Hypothalamus (tissue), 51 donors: ENCODE data around the gene CCAR1.
"Not testable (repeated sequence)": the region's sequence is repeated elsewhere in the genome, so short reads cannot be mapped to it uniquely, and the experiment has no call there.

Experiments
- DNase-seq, 51 donors: peaks; one replicate each; lab custom pipeline; 2025; lab: John Stamatoyannopoulos, UW

Gene CCAR1

GRCh38 chr10:68720793-68721672 is at the start of gene CCAR1:
Gene CCAR1 (plus strand): TSS chr10:68721239. CDS start chr10:68722505, 1,266 bp downstream.
- DNase-seq = peak; percentile 65 to 95 (median 88)

GRCh38 chr10:68684413-68684812 is 36.6 kb upstream of the CCAR1 start:
- no peak for DNase-seq

GRCh38 chr10:68696018-68696417 is 25.0 kb upstream of the CCAR1 start:
- no peak for DNase-seq

- DNase-seq = no peak
These were observed 23.9 kb upstream of the CCAR1 start for GRCh38 chr10:68697106-68697505.

- DNase-seq = no peak
These were observed 20.8 kb upstream of the CCAR1 start for GRCh38 chr10:68700197-68700596.

GRCh38 chr10:68705548-68705947 is 15.5 kb upstream of the CCAR1 start:
- no peak for DNase-seq

GRCh38 chr10:68708987-68709386 is 12.1 kb upstream of the CCAR1 start:
- not testable (repeated sequence) for DNase-seq

GRCh38 chr10:68713065-68713464 is 8.0 kb upstream of the CCAR1 start:
- not testable (repeated sequence) for DNase-seq

GRCh38 chr10:68717435-68717834 is 3.6 kb upstream of the CCAR1 start:
- DNase-seq = no peak

GRCh38 chr10:68721673-68722335 is 765 bp downstream of the CCAR1 start:
- DNase-seq = peak in 4 of 51 donors; percentile 15 to 43 (median 34)

GRCh38 chr10:68725016-68725415 is 4.0 kb downstream of the CCAR1 start:
- no peak for DNase-seq

- DNase-seq = no peak
These were observed 6.1 kb downstream of the CCAR1 start for GRCh38 chr10:68727146-68727545.

GRCh38 chr10:68732651-68733050 is 11.6 kb downstream of the CCAR1 start:
- no peak for DNase-seq

GRCh38 chr10:68734349-68734748 is 13.3 kb downstream of the CCAR1 start:
- DNase-seq = no peak

GRCh38 chr10:68735119-68735518 is 14.1 kb downstream of the CCAR1 start:
- DNase-seq = no peak

GRCh38 chr10:68735739-68736138 is 14.7 kb downstream of the CCAR1 start:
- DNase-seq = not testable (repeated sequence)

GRCh38 chr10:68740676-68741075 is 19.6 kb downstream of the CCAR1 start:
- DNase-seq = not testable (repeated sequence)

- no peak for DNase-seq
These were observed 21.4 kb downstream of the CCAR1 start for GRCh38 chr10:68742397-68742796.

GRCh38 chr10:68752711-68753350 is 31.8 kb downstream of the CCAR1 start:
- DNase-seq = no peak

GRCh38 chr10:68756246-68756645 is 35.2 kb downstream of the CCAR1 start:
- DNase-seq = no peak

- no peak for DNase-seq
These were observed 35.7 kb downstream of the CCAR1 start for GRCh38 chr10:68756766-68757165.
